ENCODE data around the gene USP3. TPM values are rescaled to one million over a fixed set of nuclear protein-coding genes. Genes with fewer than 3 reads are reported as not detected.

The USP3 gene
- total and polyA plus RNA-seq, 9 of the 15 experiments (the other 6 are each of a cell fraction or from before 2014, with no cell fraction given) = 17.3 to 54.3 (median 34.8) TPM

DNA sequence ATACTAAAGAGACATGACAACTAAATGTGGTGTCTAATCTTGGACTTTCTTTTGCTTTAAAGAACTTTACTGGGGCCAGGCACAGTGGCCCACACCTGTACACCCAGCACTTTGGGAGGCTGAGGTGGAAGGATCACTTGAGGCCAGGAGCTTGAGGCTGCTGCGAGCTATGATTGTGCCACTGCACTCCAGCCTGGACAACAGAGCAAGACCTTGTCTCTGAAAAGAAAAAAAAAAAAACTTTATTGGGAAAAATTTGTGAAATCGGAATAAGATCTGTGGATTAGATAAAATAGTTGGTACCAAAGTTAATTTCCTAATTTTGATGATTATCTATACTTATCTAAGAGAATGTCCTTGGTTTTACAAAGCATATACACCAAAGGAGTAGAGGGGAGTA lies 34.4 kb upstream of the USP3 start:
- DNase-seq (ENCODE audit: extremely low read depth in 1 of 4, low spot score in 3 of 4) (no peak), ATAC-seq (no peak), FAIRE-seq (no peak)
- Histone ChIP-seq H2AFZ (ENCODE audit: low read depth, low read length) (no peak overlapping the region), H3K4me2 (ENCODE audit: insufficient read depth, low read length) (no peak overlapping the region), H3K9ac (ENCODE audit: insufficient read depth in 1 of 2, low read depth in 2 of 2, low read length in 2 of 2) (no peak overlapping the region), H3K27ac (ENCODE audit: extremely low read depth, low read depth, low read length) (no peak overlapping the region), H4K20me1 (replicated peaks; ENCODE audit: control insufficient read depth, insufficient read depth, low read length) (no peaks in the 10 kb centered on the region), H3K79me2 (ENCODE audit: control insufficient read depth, insufficient read depth, low read length) (no peaks in the 10 kb centered on the region), H3K4me3 (no peak overlapping the region), H3K9me1 (ENCODE audit: control insufficient read depth, insufficient read depth, low read length) (no peaks in the 10 kb centered on the region), H3K27me3 (ENCODE audit: control insufficient read depth in 2 of 2, insufficient read depth in 2 of 2, low read length in 2 of 2) (no peaks in the 10 kb centered on the region), H3K36me3 (ENCODE audit: control insufficient read depth, insufficient read depth, low read length) (no peaks in the 10 kb centered on the region), H3K9me3 (replicated peaks; ENCODE audit: control insufficient read depth, insufficient read depth, low read depth, low read length) (no peaks in the 10 kb centered on the region), H3K4me1 (replicated peaks in 1 of 2; ENCODE audit: control insufficient read depth in 2 of 2, insufficient read depth in 2 of 2, low read length in 2 of 2) (peaks cover 0 to 8% of the 10 kb centered on the region in 2 experiments; a peak in 2 of 5 replicates)
- in situ Hi-C loops (cut with MboI) (loop anchor here (25.0 kb wide), 1 partner anchor 592 kb away; no protein-coding TSS in a partner anchor), intact Hi-C loops (cut with micrococcal nuclease) (loop anchor here (5.0 kb wide), 1 partner anchor 682 kb away; the partner anchor contains the start of gene SNX22)
- POLR2A ChIA-PET = interaction anchor here (0.6 kb wide), 1 partner anchor 10 kb away, joined by 3 read pairs; no protein-coding TSS in a partner anchor
- WGBS (ENCODE audit: insufficient coverage, low coverage, missing lambda C conversion rate) = 0% methylated on average over 2 of the region's 2 CpGs
- CTCF ChIA-PET (ENCODE audit: low intra/inter-chr PET ratio) = interaction anchor here (0.5 kb wide), 1 partner anchor 130 kb away, joined by 3 read pairs; no protein-coding TSS in a partner anchor
- BruUV-seq (replicated peaks) = no TSS peak
- TF ChIP-seq ZNF121 (CRISPR knock-in tag; conservative IDR thresholded peaks at IDR 0.05) = peak; percentile 66
- TF ChIP-seq, protein P1, sequence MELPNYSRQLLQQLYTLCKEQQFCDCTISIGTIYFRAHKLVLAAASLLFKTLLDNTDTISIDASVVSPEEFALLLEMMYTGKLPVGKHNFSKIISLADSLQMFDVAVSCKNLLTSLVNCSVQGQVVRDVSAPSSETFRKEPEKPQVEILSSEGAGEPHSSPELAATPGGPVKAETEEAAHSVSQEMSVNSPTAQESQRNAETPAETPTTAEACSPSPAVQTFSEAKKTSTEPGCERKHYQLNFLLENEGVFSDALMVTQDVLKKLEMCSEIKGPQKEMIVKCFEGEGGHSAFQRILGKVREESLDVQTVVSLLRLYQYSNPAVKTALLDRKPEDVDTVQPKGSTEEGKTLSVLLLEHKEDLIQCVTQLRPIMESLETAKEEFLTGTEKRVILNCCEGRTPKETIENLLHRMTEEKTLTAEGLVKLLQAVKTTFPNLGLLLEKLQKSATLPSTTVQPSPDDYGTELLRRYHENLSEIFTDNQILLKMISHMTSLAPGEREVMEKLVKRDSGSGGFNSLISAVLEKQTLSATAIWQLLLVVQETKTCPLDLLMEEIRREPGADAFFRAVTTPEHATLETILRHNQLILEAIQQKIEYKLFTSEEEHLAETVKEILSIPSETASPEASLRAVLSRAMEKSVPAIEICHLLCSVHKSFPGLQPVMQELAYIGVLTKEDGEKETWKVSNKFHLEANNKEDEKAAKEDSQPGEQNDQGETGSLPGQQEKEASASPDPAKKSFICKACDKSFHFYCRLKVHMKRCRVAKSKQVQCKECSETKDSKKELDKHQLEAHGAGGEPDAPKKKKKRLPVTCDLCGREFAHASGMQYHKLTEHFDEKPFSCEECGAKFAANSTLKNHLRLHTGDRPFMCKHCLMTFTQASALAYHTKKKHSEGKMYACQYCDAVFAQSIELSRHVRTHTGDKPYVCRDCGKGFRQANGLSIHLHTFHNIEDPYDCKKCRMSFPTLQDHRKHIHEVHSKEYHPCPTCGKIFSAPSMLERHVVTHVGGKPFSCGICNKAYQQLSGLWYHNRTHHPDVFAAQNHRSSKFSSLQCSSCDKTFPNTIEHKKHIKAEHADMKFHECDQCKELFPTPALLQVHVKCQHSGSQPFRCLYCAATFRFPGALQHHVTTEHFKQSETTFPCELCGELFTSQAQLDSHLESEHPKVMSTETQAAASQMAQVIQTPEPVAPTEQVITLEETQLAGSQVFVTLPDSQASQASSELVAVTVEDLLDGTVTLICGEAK (IDR thresholded peaks at IDR 0.05) = peak; percentile 85
- TF ChIP-seq, protein P1 (CRISPR knock-in tag; IDR thresholded peaks at IDR 0.05) = peak; percentile 82
- TF ChIP-seq, protein P2, sequence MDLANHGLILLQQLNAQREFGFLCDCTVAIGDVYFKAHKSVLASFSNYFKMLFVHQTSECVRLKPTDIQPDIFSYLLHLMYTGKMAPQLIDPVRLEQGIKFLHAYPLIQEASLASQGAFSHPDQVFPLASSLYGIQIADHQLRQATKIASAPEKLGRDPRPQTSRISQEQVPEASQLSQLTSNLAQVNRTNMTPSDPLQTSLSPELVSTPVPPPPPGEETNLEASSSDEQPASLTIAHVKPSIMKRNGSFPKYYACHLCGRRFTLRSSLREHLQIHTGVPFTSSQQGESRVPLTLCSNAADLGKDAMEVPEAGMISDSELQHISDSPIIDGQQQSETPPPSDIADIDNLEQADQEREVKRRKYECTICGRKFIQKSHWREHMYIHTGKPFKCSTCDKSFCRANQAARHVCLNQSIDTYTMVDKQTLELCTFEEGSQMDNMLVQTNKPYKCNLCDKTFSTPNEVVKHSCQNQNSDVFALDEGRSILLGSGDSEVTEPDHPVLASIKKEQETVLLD (IDR thresholded peaks at IDR 0.05) = no peak

All from K562 (cell line).